T-cell (primary cell): ENCODE measurements around the gene STN1. TPM values are rescaled to one million over a fixed set of nuclear protein-coding genes. Genes with fewer than 3 reads are reported as not detected.

Experiments used
- ATAC-seq, 4 experiments: fragments of 200-7000 bp in 3 of 4; fragments of 150-1000 bp in 1 of 4; cut with Tn5 transposase; replicated peaks in 1 of 4; 1 replicate in 3 of 4; 2 replicates in 1 of 4; pipeline ENCODE4 v1.10.0; 2021; ENCODE audit warnings: moderate library complexity in 3 of 4, mild to moderate bottlenecking in 2 of 4, moderate number of reproducible peaks in 1 of 4
- CTCF ChIA-PET, 2 donors: fragments of 300-600 bp; sonication (Branson Sonifier 250); formaldehyde crosslinking; loops; one replicate each; lab custom pipeline; 2022; ENCODE audit warnings: antibody characterized with exemption in 2 of 2; lab: Charles Lee
- POLR2A ChIA-PET, 2 donors: fragments of 300-600 bp; sonication (Branson Sonifier 250); formaldehyde crosslinking; loops; one replicate each; lab custom pipeline; 2022; ENCODE audit warnings: antibody characterized with exemption in 2 of 2; lab: Charles Lee
- DNase-seq, 35 experiments: peaks; one replicate each; pipeline versions ENCODE4 v3.0.0 to v3.0.0-alpha.2; 2013 to 2023
- H3K27ac ChIP-seq: one replicate; pipeline ENCODE4 v1.5.1; 2013; ENCODE audit warnings: low read length
- H3K27me3 ChIP-seq, 2 experiments: replicated peaks in 1 of 2; 1 replicate in 1 of 2; 2 replicates in 1 of 2; pipeline versions ENCODE4 v1.6.1 to v1.7.0; 2013; ENCODE audit warnings: low read length in 1 of 2, mixed read lengths in 1 of 2; ENCODE audit not compliant: control insufficient read depth in 2 of 2, insufficient read depth in 2 of 2; ENCODE audit errors: extremely low read depth in 1 of 2
- H3K36me3 ChIP-seq, 2 donors: 1 replicate in 1 of 2; 2 replicates in 1 of 2; pipeline versions ENCODE4 v1.6.1 to v1.7.0; 2013; ENCODE audit warnings: low read length in 1 of 2; ENCODE audit not compliant: control insufficient read depth in 2 of 2, insufficient read depth in 1 of 2; ENCODE audit errors: extremely low read depth in 1 of 2
- H3K4me1 ChIP-seq, 2 experiments: 1 replicate in 1 of 2; 2 replicates in 1 of 2; pipeline versions ENCODE4 v1.6.1 to v1.7.0; 2013; ENCODE audit warnings: low read length in 2 of 2, mixed read lengths in 1 of 2; ENCODE audit not compliant: insufficient read depth in 2 of 2, control insufficient read depth in 1 of 2; ENCODE audit errors: extremely low read depth in 1 of 2
- H3K4me3 ChIP-seq, 2 donors: 1 replicate in 1 of 2; 2 replicates in 1 of 2; pipeline versions ENCODE4 v1.5.1 to v1.7.0; 2013; ENCODE audit warnings: mild to moderate bottlenecking in 2 of 2, low read length in 1 of 2, moderate library complexity in 1 of 2; ENCODE audit not compliant: control insufficient read depth in 1 of 2; ENCODE audit errors: extremely low read depth in 1 of 2
- H3K9me3 ChIP-seq: 2 replicates; pipeline ENCODE4 v1.7.0; 2013
- H3K27ac Mint-ChIP-seq, 2 donors: one replicate each; pipeline ENCODE4 v1.8.0; 2020 to 2021; ENCODE audit warnings: mild to moderate bottlenecking in 2 of 2, mixed read lengths in 2 of 2
- H3K27me3 Mint-ChIP-seq, 2 donors: one replicate each; pipeline ENCODE4 v1.8.0; 2021 to 2022; ENCODE audit warnings: mixed read lengths in 2 of 2
- H3K36me3 Mint-ChIP-seq: one replicate; pipeline ENCODE4 v1.8.0; 2021; ENCODE audit warnings: mixed read lengths
- H3K4me1 Mint-ChIP-seq, 3 donors: one replicate each; pipeline ENCODE4 v1.8.0; 2020 to 2022; ENCODE audit warnings: mixed read lengths in 3 of 3, mild to moderate bottlenecking in 1 of 3
- H3K4me3 Mint-ChIP-seq, 3 donors: one replicate each; pipeline ENCODE4 v1.8.0; 2020 to 2022; ENCODE audit warnings: mild to moderate bottlenecking in 3 of 3, mixed read lengths in 3 of 3, moderate library complexity in 3 of 3
- H3K9me3 Mint-ChIP-seq, 3 donors: one replicate each; pipeline ENCODE4 v1.8.0; 2020 to 2022; ENCODE audit warnings: mixed read lengths in 3 of 3
- WGBS: methylation state at CpG from one replicate; pipeline ENCODE4 v1.1.5; 2013; ENCODE audit warnings: missing lambda C conversion rate; ENCODE audit not compliant: insufficient coverage; 5-methylcytosine and 5-hydroxymethylcytosine counted together
- total RNA-seq, 35 experiments: library from RNA in 6 of 35; stranded (reverse) in 6 of 35; fragments of 120-200 nt in 1 of 35; gene quantifications; one replicate each; pipeline versions ENCODE4 v1.2.1 to v1.2.4 and lab custom pipeline; 2013 to 2026

The STN1 gene
- total RNA-seq, 5 donors from 2014 or later (not counting 1 experiment from before 2014, with no cell fraction given) = 37.6 to 47.5 (median 41.8) TPM

GRCh38 chr10:103941801-103942200 lies 23.8 kb upstream of the STN1 start:
- Mint-ChIP-seq H3K9me3 (no peaks in the 10 kb centered on the region), H3K27me3 (peaks cover 0 to 5% of the 10 kb centered on the region in 2 donors), H3K4me3 (no peak overlapping the region), H3K4me1 (no peaks in the 10 kb centered on the region), H3K36me3 (no peaks in the 10 kb centered on the region), H3K27ac (no peak overlapping the region)
- WGBS = 100% methylated on average over 2 of the region's 2 CpGs
- Histone ChIP-seq H3K4me3 (no peak overlapping the region), H3K9me3 (no peaks in the 10 kb centered on the region), H3K27me3 (no peaks in the 10 kb centered on the region), H3K36me3 (no peaks in the 10 kb centered on the region), H3K4me1 (no peaks in the 10 kb centered on the region), H3K27ac (no peak overlapping the region)
- DNase-seq = no peak
- ChIA-PET CTCF (interaction anchor here in 1 of 2 donors (0.5 to 0.7 kb wide), 2 partner anchors 55 to 282 kb away, joined by 3 to 4 read pairs; no protein-coding TSS in a partner anchor), POLR2A (no interaction called here)
- ATAC-seq = no peak

DNA sequence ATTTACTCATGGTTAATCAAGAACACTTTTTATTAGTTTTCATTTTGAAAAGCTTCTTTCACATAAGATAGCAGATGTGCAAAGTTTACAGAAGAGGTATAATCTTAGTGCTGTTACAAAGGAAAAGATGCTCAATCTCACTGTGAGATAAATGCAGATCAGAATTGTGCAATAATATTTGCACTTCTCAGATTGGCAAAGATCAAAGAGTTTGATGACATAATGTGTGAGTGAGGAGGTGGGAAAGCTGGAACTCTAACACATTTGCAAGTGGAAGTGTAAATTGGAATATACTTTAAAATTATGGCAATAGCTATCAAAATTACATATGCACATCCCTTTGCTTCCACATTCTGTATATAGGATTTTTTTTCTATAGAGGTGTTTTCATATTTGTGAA lies 21.5 kb upstream of the STN1 start:
- POLR2A ChIA-PET = interaction anchor here in 1 of 2 donors (0.6 kb wide), 1 partner anchor 1496 kb away, joined by 6 read pairs; no protein-coding TSS in a partner anchor
- H3K27ac ChIP-seq = no peak overlapping the region
- Mint-ChIP-seq H3K4me1 (no peaks in the 10 kb centered on the region), H3K9me3 (no peaks in the 10 kb centered on the region), H3K4me3 (no peak overlapping the region), H3K27ac (no peak overlapping the region), H3K27me3 (peaks cover 0 to 5% of the 10 kb centered on the region in 2 donors), H3K36me3 (no peaks in the 10 kb centered on the region)
- CTCF ChIA-PET = no interaction called here
- DNase-seq = no peak
- peaks cover 0 to 3% of the 10 kb centered on the region in 2 experiments for H3K27me3 ChIP-seq
- H3K9me3 ChIP-seq = no peaks in the 10 kb centered on the region
- ATAC-seq = no peak
- no peaks in the 10 kb centered on the region for H3K4me1 ChIP-seq
- H3K4me3 ChIP-seq = no peak overlapping the region
- no peaks in the 10 kb centered on the region for H3K36me3 ChIP-seq

DNA sequence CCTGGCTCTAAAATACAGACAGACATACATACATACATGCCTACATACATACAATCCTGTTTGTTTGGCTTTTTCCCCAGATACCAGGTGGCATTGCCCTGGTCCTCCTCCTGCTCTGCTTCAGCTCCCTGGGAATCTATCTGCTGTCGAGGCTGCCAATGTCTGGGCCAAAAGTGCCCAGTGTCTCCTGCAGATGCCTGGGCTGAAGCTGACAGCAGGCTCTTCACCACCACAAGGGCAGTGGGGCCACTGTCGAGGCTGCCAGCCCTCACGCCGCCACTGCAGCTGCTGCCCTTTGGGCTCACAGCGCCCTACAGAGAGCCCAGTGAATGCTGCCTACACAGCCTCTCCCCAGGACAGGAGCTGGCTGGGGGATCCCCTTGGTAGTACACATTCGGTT lies 18.0 kb upstream of the STN1 start:
- Mint-ChIP-seq H3K27ac (no peak overlapping the region), H3K4me3 (no peak overlapping the region), H3K27me3 (no peaks in the 10 kb centered on the region), H3K9me3 (no peaks in the 10 kb centered on the region), H3K36me3 (no peaks in the 10 kb centered on the region), H3K4me1 (no peaks in the 10 kb centered on the region)
- ChIA-PET CTCF (no interaction called here), POLR2A (no interaction called here)
- Histone ChIP-seq H3K27ac (no peak overlapping the region), H3K9me3 (no peaks in the 10 kb centered on the region), H3K36me3 (no peaks in the 10 kb centered on the region), H3K27me3 (peaks cover 0 to 3% of the 10 kb centered on the region in 2 experiments), H3K4me3 (no peak overlapping the region), H3K4me1 (no peaks in the 10 kb centered on the region)
- ATAC-seq = no peak
- WGBS = 77% methylated on average over 2 of the region's 6 CpGs
- no peak for DNase-seq

- Mint-ChIP-seq H3K4me1 (peaks cover 0 to 5% (median 4%) of the 10 kb centered on the region in 3 donors), H3K36me3 (no peaks in the 10 kb centered on the region), H3K27me3 (no peaks in the 10 kb centered on the region), H3K9me3 (no peaks in the 10 kb centered on the region), H3K4me3 (no peak overlapping the region), H3K27ac (no peak overlapping the region)
- DNase-seq (no peak), ATAC-seq (no peak)
- ChIA-PET POLR2A (no interaction called here), CTCF (no interaction called here)
- no peaks in the 10 kb centered on the region for H3K9me3 ChIP-seq
- no peaks in the 10 kb centered on the region for H3K36me3 ChIP-seq
- H3K27me3 ChIP-seq = peaks cover 0 to 3% of the 10 kb centered on the region in 2 experiments
- no peak overlapping the region for H3K4me3 ChIP-seq
- no peak overlapping the region for H3K27ac ChIP-seq
- 83% methylated on average over 2 of the region's 6 CpGs for WGBS
- H3K4me1 ChIP-seq = no peaks in the 10 kb centered on the region
Measured at GRCh38 chr10:103934308-103934707, 16.3 kb upstream of the STN1 start.

- ChIA-PET POLR2A (no interaction called here), CTCF (no interaction called here)
- Histone ChIP-seq H3K4me3 (no peak overlapping the region), H3K9me3 (no peaks in the 10 kb centered on the region), H3K27ac (no peak overlapping the region), H3K27me3 (peaks cover 0 to 3% of the 10 kb centered on the region in 2 experiments), H3K36me3 (no peaks in the 10 kb centered on the region), H3K4me1 (no peaks in the 10 kb centered on the region)
- Mint-ChIP-seq H3K4me1 (peaks cover 0 to 5% (median 4%) of the 10 kb centered on the region in 3 donors), H3K27me3 (no peaks in the 10 kb centered on the region), H3K4me3 (no peak overlapping the region), H3K36me3 (no peaks in the 10 kb centered on the region), H3K27ac (no peak overlapping the region), H3K9me3 (no peaks in the 10 kb centered on the region)
- DNase-seq = no peak
- WGBS = 22% methylated on average over 1 of the region's 4 CpGs
- ATAC-seq = no peak
Measured at GRCh38 chr10:103933557-103934121, 15.7 kb upstream of the STN1 start.

DNA sequence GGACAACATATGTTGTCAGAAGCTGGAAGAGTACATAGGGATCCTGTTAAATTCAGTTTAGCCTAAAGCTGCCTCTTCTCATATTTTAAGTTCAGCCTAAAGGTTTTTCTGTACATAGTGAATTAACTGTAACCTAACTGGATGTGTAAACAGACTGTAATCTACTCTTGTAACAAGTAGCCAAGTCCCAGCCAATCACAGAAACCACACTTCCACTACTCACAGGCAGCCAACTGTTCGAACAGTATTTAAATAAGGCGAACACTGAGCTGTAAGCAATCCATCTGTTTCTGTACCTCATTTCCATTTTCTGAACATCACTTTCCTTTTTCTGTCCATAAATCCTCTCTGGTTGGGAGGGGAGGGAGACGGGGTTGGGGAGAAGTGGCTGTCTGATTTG lies 15.0 kb upstream of the STN1 start:
- H3K9me3 ChIP-seq = no peaks in the 10 kb centered on the region
- H3K9me3 Mint-ChIP-seq = no peaks in the 10 kb centered on the region
- ATAC-seq = no peak
- no peaks in the 10 kb centered on the region for H3K4me1 ChIP-seq
- H3K27ac Mint-ChIP-seq = no peak overlapping the region
- H3K4me3 Mint-ChIP-seq = no peak overlapping the region
- no peak for DNase-seq
- no peak overlapping the region for H3K4me3 ChIP-seq
- ChIA-PET POLR2A (interaction anchor here in 1 of 2 donors (0.6 kb wide), 1 partner anchor 15 kb away, joined by 3 read pairs; the partner anchor contains the start of gene STN1), CTCF (no interaction called here)
- H3K27me3 ChIP-seq = peaks cover 0 to 3% of the 10 kb centered on the region in 2 experiments
- no peaks in the 10 kb centered on the region for H3K36me3 Mint-ChIP-seq
- WGBS = no CpG with 5 or more reads among the region's 3 CpGs
- peaks cover 0 to 5% (median 4%) of the 10 kb centered on the region in 3 donors for H3K4me1 Mint-ChIP-seq
- no peaks in the 10 kb centered on the region for H3K27me3 Mint-ChIP-seq
- no peak overlapping the region for H3K27ac ChIP-seq
- no peaks in the 10 kb centered on the region for H3K36me3 ChIP-seq
